TTC549 (cell line): ENCODE data around the gene C15orf61.

ENCODE experiments used
- FAIRE-seq: peaks from 2 replicates; lab custom pipeline; 2012; peaks lifted over from hg19 to GRCh38; lab: Jason Lieb, UNC

The C15orf61 gene

GRCh38 chr15:67512933-67513714 is 7.8 kb upstream of the C15orf61 start:
- FAIRE-seq, result no peak

- FAIRE-seq, result no peak
Observed at GRCh38 chr15:67515090-67515489, 5.8 kb upstream of the C15orf61 start.

- no peak for FAIRE-seq
Observed at GRCh38 chr15:67515557-67515956, 5.4 kb upstream of the C15orf61 start.

- no peak for FAIRE-seq
Observed at GRCh38 chr15:67520321-67521028, 456 bp upstream of the C15orf61 start.

- no peak for FAIRE-seq
Observed at GRCh38 chr15:67521783-67522568, 1.0 kb downstream of the C15orf61 start.

GRCh38 chr15:67523330-67523729 is 2.4 kb downstream of the C15orf61 start:
- FAIRE-seq, result no peak

- no peak for FAIRE-seq
Observed at GRCh38 chr15:67524235-67524634, 3.3 kb downstream of the C15orf61 start.

- no peak for FAIRE-seq
Observed at GRCh38 chr15:67528513-67528912, 7.6 kb downstream of the C15orf61 start.

GRCh38 chr15:67531379-67531914 is 10.5 kb downstream of the C15orf61 start:
- FAIRE-seq, result no peak

- FAIRE-seq, result peak; percentile 15
Observed at GRCh38 chr15:67533873-67534272, 12.9 kb downstream of the C15orf61 start.

- FAIRE-seq, result no peak
Observed at GRCh38 chr15:67534360-67534759, 13.4 kb downstream of the C15orf61 start.

- no peak for FAIRE-seq
Observed at GRCh38 chr15:67537771-67538170, 16.8 kb downstream of the C15orf61 start.

- no peak for FAIRE-seq
Observed at GRCh38 chr15:67542420-67543347, 21.8 kb downstream of the C15orf61 start, which contains the start of gene MAP2K5. TSS of gene MAP2K5 (plus strand) at chr15:67542703. CDS start at chr15:67543336, 633 bp downstream.

GRCh38 chr15:67543348-67543718 is 22.4 kb downstream of the C15orf61 start:
- FAIRE-seq, result no peak

- FAIRE-seq, result no peak
Observed at GRCh38 chr15:67544475-67544874, 23.5 kb downstream of the C15orf61 start.

GRCh38 chr15:67545864-67546263 is 24.9 kb downstream of the C15orf61 start:
- FAIRE-seq, result no peak

GRCh38 chr15:67547064-67547463 is 26.1 kb downstream of the C15orf61 start:
- no peak for FAIRE-seq

- FAIRE-seq, result no peak
Observed at GRCh38 chr15:67547836-67548235, 26.9 kb downstream of the C15orf61 start.

- no peak for FAIRE-seq
Observed at GRCh38 chr15:67548236-67548852, 27.4 kb downstream of the C15orf61 start.

- FAIRE-seq, result peak; percentile 7
Observed at GRCh38 chr15:67548862-67549651, 28.1 kb downstream of the C15orf61 start.
